Stimulated activated CD4-positive, alpha-beta T cell treated with anti-CD3 and anti-CD28 coated beads, Interleukin-15, amount 100 ng/mL, for 48 hours (primary cell): ENCODE data around the gene BTN1A1.

ENCODE experiments used
- DNase-seq, 2 donors: peaks; one replicate each; pipeline ENCODE4 v3.0.0-alpha.2; 2020; ENCODE audit warnings: low read depth in 2 of 2

Gene BTN1A1

GRCh38 chr6:26475823-26476729 lies 24.0 kb upstream of the BTN1A1 start:
- DNase-seq = no peak

DNA sequence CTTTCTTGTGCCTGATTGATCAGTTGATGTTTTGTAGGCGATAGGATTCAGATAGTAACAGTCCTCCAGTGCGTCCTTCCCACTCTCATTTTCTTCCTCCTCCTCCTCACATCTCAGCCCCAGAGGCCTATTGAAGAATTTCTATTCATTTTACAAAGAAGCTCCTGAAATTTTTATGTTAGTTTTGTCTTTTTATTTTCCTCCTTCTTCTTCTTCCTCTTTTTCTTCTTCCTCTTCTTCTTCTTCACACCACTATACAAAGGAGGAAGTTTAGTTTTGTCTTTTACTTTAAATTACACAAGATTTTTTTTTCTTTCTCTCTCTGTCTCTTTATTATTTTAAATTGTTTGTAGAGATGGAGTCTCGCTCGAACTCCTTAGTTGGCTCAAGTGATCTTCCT lies 23.2 kb upstream of the BTN1A1 start:
- no peak for DNase-seq

- DNase-seq = no peak
These were observed 22.7 kb upstream of the BTN1A1 start for GRCh38 chr6:26477426-26477825.

- DNase-seq = no peak
These were observed 21.8 kb upstream of the BTN1A1 start for GRCh38 chr6:26478100-26478984.

DNA sequence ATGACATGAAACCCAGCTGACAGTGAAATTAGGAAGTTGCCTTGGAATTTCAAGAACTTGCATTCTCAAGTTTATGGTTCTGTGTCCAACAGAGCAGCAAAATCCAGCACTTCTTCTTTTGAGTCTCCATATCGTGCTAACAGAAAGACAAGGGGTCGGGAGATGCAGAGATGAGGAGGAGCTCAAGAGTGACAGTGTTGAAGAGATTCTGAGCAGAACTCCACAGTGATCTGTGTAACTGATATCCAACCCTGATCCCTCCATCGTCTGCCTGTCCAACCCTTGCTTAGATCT lies 21.2 kb upstream of the BTN1A1 start:
- DNase-seq = no peak

- no peak for DNase-seq
These were observed 17.8 kb upstream of the BTN1A1 start for GRCh38 chr6:26482338-26482737.

DNA sequence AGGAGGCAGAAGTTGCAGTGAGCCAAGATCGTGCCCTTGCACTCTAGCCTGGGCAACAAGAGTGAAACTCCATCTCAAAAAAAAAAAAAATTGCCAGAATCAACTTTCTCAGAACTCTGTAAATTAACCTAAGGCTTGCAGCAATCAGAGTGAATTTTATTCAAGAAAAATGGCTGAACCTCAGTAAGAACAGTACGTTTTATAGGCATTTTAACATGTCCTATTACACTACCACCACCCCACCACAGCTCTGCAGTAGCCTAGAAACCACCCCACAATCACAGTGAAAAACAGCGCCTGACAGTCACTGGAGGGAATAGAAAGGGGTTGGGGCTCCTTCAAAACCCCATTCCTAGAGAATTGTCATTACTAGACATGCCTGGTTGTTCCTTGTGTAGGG lies 16.4 kb upstream of the BTN1A1 start:
- no peak for DNase-seq

- no peak for DNase-seq
These were observed 15.9 kb upstream of the BTN1A1 start for GRCh38 chr6:26484161-26484560.

DNA sequence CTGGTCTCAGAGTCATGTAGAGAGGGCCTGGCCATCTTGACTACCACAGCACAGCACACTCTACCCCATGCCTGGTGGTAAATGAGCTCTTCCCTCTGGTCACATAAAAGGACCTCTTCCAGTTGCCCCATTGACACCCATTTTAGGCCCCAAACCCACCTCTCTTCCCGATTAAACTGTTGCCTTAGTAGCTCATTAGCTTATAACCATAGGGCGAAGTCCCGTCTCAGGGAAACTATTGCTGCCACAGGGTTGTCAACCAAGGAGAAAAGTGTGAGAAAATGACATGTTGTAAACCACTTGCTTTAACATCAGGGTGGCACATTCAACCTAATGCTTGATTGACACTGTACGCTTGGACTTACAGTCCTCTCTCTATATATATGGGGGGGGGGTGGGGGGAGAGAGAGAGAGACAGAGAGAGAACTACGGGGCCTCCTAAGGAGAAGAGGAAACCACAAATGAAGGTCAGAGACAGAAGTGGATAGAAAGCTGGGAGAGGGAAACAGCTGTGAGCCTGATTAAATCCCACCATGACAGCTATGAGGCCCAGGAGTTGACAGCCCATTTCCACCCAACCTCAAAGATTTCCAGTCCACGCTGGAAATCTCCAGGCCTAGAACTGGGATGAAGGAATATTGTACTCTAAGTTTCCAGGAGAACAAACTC lies 14.9 kb upstream of the BTN1A1 start:
- no peak for DNase-seq

DNA sequence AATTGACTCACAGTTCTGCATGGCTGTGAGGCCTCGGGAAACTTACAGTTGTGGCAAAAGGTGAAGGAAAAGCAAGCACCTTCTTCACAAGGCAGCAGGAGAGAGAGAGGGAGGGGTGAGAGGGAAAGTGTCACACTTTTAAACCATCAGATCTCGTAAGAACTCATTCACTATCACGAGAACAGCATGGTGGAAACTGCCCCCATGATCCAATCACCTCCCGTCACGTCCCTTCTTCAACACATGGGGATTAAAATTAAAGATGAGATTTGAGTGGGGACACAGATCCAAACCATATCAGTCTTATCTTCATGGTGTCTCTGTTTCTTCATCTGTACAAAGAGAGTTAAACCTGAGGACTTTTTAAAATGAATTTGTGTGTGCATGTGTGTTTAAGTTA lies 13.7 kb upstream of the BTN1A1 start:
- no peak for DNase-seq

- DNase-seq = no peak
These were observed 12.6 kb upstream of the BTN1A1 start for GRCh38 chr6:26487466-26487865.

DNA sequence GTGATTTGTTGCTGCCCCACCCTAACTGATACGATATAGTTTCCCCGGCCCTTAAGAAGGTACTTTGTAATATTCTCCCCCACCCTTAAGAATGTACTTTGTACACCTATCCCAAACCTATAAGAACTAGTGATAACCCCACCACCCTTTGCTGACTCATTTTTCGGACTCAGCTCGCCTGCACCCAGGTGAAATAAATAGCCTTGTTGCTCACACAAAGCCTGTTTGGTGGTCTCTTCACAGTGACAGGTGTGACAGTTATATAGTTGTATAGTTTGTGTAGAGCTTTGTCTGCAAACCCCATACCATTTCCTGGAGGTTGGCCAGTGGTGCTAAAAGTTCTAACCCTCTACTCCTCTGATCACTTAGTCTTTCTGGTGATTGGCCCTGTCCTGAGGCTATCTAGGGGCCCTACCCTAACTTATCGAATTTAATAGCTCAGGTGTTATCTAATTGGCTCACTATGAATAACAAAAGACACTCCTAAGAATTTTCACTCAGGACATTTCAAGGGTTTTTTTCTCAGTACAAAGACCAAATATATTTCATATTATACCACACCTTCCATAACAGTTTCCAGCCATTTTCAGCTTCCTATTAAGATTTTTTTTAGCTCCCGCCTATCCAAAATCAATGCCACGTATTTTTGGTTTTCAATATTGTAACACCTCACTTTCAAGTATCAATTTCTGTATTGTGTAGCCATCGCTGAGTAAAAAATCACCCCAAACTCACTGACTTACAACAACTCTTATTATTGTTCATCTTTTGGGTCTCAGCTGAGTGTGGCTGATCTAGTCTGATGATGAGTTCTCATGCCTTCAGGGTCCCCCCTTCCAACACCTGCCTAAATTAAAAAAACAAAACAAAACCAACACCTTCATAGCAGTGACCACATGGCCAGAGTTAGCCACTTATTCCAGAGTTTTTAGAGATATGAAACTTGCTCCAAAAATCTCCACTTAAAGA lies 9.8 kb upstream of the BTN1A1 start:
- no peak for DNase-seq

DNA sequence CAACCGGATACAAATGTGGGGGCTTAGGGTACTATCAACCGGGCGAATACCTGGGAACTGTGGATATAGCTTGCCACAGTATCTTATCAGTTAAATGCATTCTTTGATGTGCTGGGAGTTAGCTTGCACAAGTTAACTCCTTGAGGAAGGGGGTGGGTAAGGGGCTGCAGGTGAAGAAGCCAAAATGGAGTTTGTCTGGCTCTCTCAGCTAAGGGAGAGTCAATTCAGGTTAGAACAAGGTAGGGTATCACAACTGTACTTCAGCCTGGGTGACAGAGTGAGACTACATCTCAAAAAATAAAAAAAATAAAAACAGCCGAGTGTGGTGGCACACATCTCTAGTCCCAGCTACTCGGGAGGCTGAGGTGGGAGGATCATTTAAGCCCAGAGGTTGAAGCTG lies 8.5 kb upstream of the BTN1A1 start:
- DNase-seq = no peak

- DNase-seq = no peak
These were observed 6.8 kb upstream of the BTN1A1 start for GRCh38 chr6:26493258-26493657.

GRCh38 chr6:26494117-26494516 lies 6.0 kb upstream of the BTN1A1 start:
- no peak for DNase-seq

DNA sequence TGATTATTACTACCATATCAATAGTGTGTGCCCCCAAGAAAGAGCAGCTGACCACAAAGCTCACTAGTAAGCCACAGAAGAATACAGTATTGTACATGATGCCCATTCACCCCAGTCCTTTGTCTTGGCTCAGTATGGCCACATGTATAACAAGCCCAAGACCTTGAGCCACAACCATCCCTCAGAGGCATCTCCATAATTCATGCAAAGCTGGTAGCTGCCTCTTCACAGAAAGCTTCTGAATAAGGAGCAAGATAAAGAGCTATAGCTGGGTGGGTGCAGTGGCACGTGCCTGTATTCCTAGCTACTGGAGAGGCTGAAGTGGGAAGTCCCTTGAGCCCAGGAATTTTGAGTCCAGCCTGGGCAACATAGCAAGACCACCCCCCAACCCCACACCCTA lies 4.8 kb upstream of the BTN1A1 start:
- no peak for DNase-seq

DNA sequence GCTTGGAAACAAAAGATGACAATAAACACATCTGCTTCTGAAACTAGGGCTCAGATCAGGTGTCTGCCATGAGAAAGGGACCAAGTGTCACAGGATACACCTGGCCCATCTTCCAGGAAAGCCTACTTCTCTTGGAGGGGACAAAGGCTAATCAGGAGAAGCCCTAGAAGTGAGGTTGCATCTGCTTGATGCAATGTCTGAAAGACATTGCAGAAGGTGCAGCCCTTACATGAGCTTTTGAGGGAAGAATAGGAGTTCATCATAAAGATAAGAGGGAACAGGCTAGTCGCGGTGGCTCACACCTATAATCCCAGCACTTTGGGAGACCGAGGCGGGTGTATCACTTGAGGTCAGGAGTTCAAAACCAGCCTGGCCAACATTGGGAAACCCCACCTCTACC lies 2.5 kb upstream of the BTN1A1 start:
- DNase-seq = no peak

- DNase-seq = peak in 1 of 2 donors; percentile 19
These were observed 1.4 kb downstream of the BTN1A1 start for GRCh38 chr6:26501482-26501986.

DNA sequence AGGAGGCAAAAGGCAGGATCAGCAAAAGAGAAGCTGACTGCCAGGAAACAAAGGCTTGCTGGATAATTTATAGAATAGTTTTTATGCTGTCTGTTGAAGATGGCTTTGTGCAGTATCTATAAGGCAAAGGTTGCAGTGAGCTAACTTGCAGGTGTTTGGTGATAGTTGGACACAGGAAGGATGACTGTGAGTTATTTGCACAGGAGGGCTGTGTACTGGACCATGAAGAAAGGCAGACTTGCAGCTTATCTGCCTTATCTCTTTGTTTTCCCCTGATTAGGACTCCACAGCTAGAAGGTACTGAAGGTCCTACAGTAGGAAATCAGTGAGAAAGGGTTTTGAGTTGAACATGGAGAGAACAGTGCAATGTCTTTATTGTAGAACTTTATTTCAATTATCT lies 2.1 kb downstream of the BTN1A1 start:
- no peak for DNase-seq

DNA sequence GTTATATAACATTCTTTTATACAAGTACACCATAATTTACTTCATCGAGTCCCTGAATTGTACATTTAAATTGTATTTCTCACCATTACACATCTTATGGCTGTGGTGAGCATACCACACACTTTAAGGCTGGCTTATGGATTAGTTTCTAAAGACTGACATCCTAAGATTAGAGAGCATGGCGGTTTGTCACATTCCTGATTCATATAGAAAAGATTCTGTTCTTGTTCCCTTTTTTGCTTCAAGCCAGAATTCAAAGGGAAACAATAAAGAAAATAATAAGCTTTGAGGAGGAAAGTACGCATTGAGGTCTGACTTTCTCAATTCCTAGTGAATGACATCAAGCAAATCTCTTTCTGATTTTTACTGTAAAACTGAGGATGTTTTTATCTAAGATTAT lies 2.5 kb downstream of the BTN1A1 start:
- no peak for DNase-seq

GRCh38 chr6:26507658-26508057 lies 7.6 kb downstream of the BTN1A1 start:
- DNase-seq = no peak
